GM23248 (cell line): ENCODE measurements around the gene HOMER1.

ENCODE experiments used
- EZH2 ChIP-seq: fragments of 200-600 bp; sonication (generic); IDR thresholded peaks from 2 replicates; pipeline ENCODE4 v1.6.1; 2018; ENCODE audit warnings: antibody characterized with exemption, mild to moderate bottlenecking; ENCODE audit not compliant: insufficient read depth, poor library complexity, severe bottlenecking
- EZH2phosphoT487 ChIP-seq: fragments of 200-600 bp; sonication (generic); IDR thresholded peaks from 2 replicates; pipeline ENCODE4 v1.6.1; 2018; ENCODE audit warnings: antibody characterized with exemption, moderate library complexity, mild to moderate bottlenecking, low read depth; ENCODE audit not compliant: insufficient read depth

DNA sequence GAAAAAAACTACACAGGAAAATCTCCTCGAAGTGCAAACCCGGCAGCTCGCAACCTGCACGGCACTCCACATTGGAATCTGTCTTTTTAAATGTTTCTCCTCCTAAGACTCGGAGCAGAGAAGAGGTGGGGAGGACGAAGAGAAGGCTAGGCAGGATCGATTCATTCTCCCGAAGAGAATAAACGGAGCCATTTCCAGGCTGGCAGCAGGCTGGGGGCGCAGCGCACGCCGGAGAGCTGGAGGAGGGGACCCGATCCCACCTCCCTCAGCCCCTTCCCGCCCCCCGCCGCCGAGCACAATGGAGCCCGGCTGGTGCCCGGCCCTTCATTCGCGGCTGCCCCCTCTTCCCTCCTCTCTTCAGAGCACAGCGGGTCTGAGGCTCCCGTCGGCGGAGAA is 628 bp downstream of the HOMER1 start:
- TF ChIP-seq EZH2phosphoT487 (no peak), EZH2 (no peak)
